SJSA1 (cell line): ENCODE results near the gene CRTAP. TPM values are rescaled to one million over a fixed set of nuclear protein-coding genes. Genes with fewer than 3 reads are reported as not detected.

ENCODE experiments used
- DNase-seq, 2 experiments: peaks; one replicate each; pipeline ENCODE4 v3.0.0-alpha.2; 2015 to 2020; ENCODE audit warnings: low spot score in 2 of 2, low read depth in 1 of 2
- H3K27ac ChIP-seq: fragments of 250-450 bp; sonication (Bioruptor Pico); 2 replicates; pipeline ENCODE4 v1.5.1; 2020; ENCODE audit warnings: mild to moderate bottlenecking, moderate library complexity
- H3K27me3 ChIP-seq: fragments of 250-450 bp; sonication (Bioruptor Pico); replicated peaks from 2 replicates; pipeline ENCODE4 v1.5.1; 2020; ENCODE audit warnings: mild to moderate bottlenecking, moderate library complexity
- H3K36me3 ChIP-seq: fragments of 250-450 bp; sonication (Bioruptor Pico); 2 replicates; pipeline ENCODE4 v1.5.1; 2020; ENCODE audit warnings: mild to moderate bottlenecking
- H3K4me1 ChIP-seq: fragments of 250-450 bp; sonication (Bioruptor Pico); replicated peaks from 2 replicates; pipeline ENCODE4 v1.6.1; 2021; ENCODE audit warnings: mild to moderate bottlenecking
- H3K4me3 ChIP-seq: fragments of 250-450 bp; sonication (Bioruptor Pico); 2 replicates; pipeline ENCODE4 v1.5.1; 2020; ENCODE audit warnings: mild to moderate bottlenecking
- H3K9me3 ChIP-seq: fragments of 250-450 bp; sonication (Bioruptor Pico); replicated peaks from 2 replicates; pipeline ENCODE4 v1.5.1; 2020; ENCODE audit warnings: mild to moderate bottlenecking
- total RNA-seq: library from RNA; depleted of rRNA; stranded (reverse); fragments of >200 nt; shearing (Covaris generic); gene quantifications from 2 replicates; pipeline ENCODE4 v1.2.3, GENCODE V29; 2014; rRNA removed

The CRTAP gene
- total RNA-seq, 1 experiment from 2014 or later: 189 TPM

DNA sequence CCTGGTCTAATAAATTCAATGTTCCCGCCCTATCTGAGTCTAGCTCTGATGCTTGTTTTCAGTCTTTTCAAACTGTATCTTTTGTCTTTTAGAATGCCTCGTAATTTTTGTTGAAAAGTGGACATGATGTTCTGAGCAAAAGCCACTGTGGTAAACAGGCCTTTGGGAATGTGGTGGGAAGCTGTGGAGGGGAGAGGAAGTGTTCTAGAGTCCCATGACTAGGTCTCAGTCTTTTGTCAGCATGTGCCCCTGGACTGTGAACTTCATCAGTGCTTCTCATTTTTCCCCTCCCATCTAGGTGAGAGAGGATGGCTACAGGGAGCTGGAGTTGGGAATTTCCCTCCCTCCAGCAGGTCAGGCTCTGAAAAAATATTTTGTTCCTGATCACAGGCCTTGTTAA lies 71.0 kb downstream of the CRTAP start:
- no peaks in the 10 kb centered on the region for H3K9me3 ChIP-seq
- H3K27me3 ChIP-seq: no peaks in the 10 kb centered on the region
- no peaks in the 10 kb centered on the region for H3K4me1 ChIP-seq
- no peak overlapping the region for H3K4me3 ChIP-seq
- H3K36me3 ChIP-seq: no peaks in the 10 kb centered on the region
- DNase-seq: no peak
- no peak overlapping the region for H3K27ac ChIP-seq

GRCh38 chr3:33186524-33187367 lies 72.9 kb downstream of the CRTAP start:
- H3K4me1 ChIP-seq: no peaks in the 10 kb centered on the region
- DNase-seq: no peak
- H3K27me3 ChIP-seq: no peaks in the 10 kb centered on the region
- H3K4me3 ChIP-seq: no peak overlapping the region
- H3K9me3 ChIP-seq: no peaks in the 10 kb centered on the region
- H3K27ac ChIP-seq: no peak overlapping the region
- no peaks in the 10 kb centered on the region for H3K36me3 ChIP-seq

DNA sequence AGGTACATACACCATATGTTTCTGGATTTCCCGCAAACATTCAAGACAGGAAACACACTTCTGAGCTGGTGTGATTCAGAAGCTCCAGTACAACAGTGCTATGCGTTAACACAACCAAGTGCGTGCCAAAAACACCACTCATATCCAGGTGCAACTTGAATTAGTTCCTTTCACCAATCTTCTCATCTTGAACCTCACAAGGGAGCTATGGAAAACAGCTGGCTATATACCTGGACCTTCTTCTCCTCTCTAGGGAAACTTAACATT lies 73.5 kb downstream of the CRTAP start:
- Histone ChIP-seq H3K27ac (no peak overlapping the region), H3K4me3 (no peak overlapping the region), H3K4me1 (no peaks in the 10 kb centered on the region), H3K9me3 (no peaks in the 10 kb centered on the region), H3K27me3 (no peaks in the 10 kb centered on the region), H3K36me3 (no peaks in the 10 kb centered on the region)
- no peak for DNase-seq

DNA sequence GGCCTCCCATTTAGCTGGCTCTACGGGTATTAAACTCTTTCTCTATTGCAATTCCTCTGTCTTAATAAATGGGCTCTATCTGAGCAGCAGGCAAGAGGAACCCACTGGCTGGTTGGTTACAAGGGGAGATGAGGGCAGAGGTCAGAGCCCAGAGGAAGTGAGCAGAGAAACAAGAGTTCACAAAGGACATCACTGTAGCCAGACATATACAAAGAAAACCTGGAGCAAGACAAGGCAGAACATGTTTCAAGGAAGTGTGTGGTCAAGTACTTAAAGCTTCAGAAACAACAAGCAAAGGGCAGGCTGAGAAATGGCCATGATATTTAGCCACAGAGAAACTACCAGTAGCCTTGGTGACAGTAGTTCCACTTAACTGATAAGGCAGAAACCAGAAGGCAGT lies 80.5 kb downstream of the CRTAP start:
- no peak overlapping the region for H3K27ac ChIP-seq
- H3K4me1 ChIP-seq: no peaks in the 10 kb centered on the region

GRCh38 chr3:33196538-33196937 lies 82.7 kb downstream of the CRTAP start:
- H3K27me3 ChIP-seq: no peaks in the 10 kb centered on the region
- H3K9me3 ChIP-seq: no peaks in the 10 kb centered on the region
- H3K4me1 ChIP-seq: no peaks in the 10 kb centered on the region
- H3K4me3 ChIP-seq: no peak overlapping the region
- H3K36me3 ChIP-seq: no peaks in the 10 kb centered on the region
- no peak overlapping the region for H3K27ac ChIP-seq
- no peak for DNase-seq

More for the DNA sequence above, 80.5 kb downstream of the CRTAP start:
- Histone ChIP-seq H3K4me3 (no peak overlapping the region), H3K36me3 (no peaks in the 10 kb centered on the region), H3K9me3 (no peaks in the 10 kb centered on the region), H3K27me3 (no peaks in the 10 kb centered on the region)
- no peak for DNase-seq

Other genes starting within 250 kb of the CRTAP start
- gene CCR4, start 162.4 kb upstream of the CRTAP start, total RNA-seq: not detected in 2 replicates
- 38.7 and 48.2 TPM in 2 replicates for gene GLB1, start 16.9 kb upstream of the CRTAP start, total RNA-seq
- gene TMPPE, start 16.9 kb upstream of the CRTAP start, total RNA-seq: 0.69 and 1.7 TPM in 2 replicates
- 8.3 and 14.1 TPM in 2 replicates for gene SUSD5, start 104.8 kb downstream of the CRTAP start, total RNA-seq
- gene FBXL2, start 163.4 kb downstream of the CRTAP start, total RNA-seq: 11.2 and 16.4 TPM in 2 replicates